Motor neuron (in vitro differentiated cells): ENCODE measurements around the gene HPSE. TPM values are rescaled to one million over a fixed set of nuclear protein-coding genes. Genes with fewer than 3 reads are reported as not detected.
A peak's percentile ranks its signal among the peaks of the same experiment; 100 is the strongest.
"Not testable (repeated sequence)": the region's sequence is repeated elsewhere in the genome, so short reads cannot be mapped to it uniquely, and the experiment has no call there.

ENCODE experiments used
- ATAC-seq, 8 experiments: fragments of 200-7000 bp; cut with Tn5 transposase; replicated peaks in 6 of 8; 2 replicates each; pipeline ENCODE4 v1.8.0; 2021; ENCODE audit warnings: mild to moderate bottlenecking in 8 of 8, moderate library complexity in 8 of 8
- H3K27ac ChIP-seq, 2 donors: fragments of 250-450 bp; sonication (Bioruptor Pico); 2 replicates each; pipeline ENCODE4 v1.9.0; 2021; ENCODE audit warnings: antibody characterized with exemption in 2 of 2, mild to moderate bottlenecking in 2 of 2, moderate library complexity in 1 of 2
- H3K4me1 ChIP-seq, 2 donors: fragments of 250-450 bp; sonication (Bioruptor Pico); replicated peaks in 1 of 2; 2 replicates each; pipeline ENCODE4 v1.6.1; 2021; ENCODE audit warnings: antibody characterized with exemption in 2 of 2, mild to moderate bottlenecking in 2 of 2, moderate library complexity in 1 of 2
- H3K4me3 ChIP-seq, 5 donors: fragments of 250-450 bp; sonication (Bioruptor Pico); 2 replicates each; pipeline ENCODE4 v1.9.0; 2021; ENCODE audit warnings: antibody characterized with exemption in 5 of 5, mild to moderate bottlenecking in 5 of 5, moderate library complexity in 4 of 5
- WGBS, 10 experiments: fragments of 450-650 bp; shearing (Covaris generic); methylation state at CpG; one replicate each; pipeline ENCODE4 v1.0.0; 2022; 5-methylcytosine and 5-hydroxymethylcytosine counted together
- in situ Hi-C, 9 experiments: fragments of 400-800 bp; cut with MboI; loops; one replicate each; pipeline ENCODE4 v1.15.0; 2021; ENCODE audit warnings: low sequenced_read_pairs in 9 of 9, low pct_unique_long_range_greater_than_20kb in 2 of 9; ENCODE audit not compliant: unreplicated experiment in 9 of 9
- total RNA-seq, 8 experiments: library from RNA; unstranded; fragments of 300-600 nt; gene quantifications; 2 replicates each; pipeline versions ENCODE4 v1.2.3 to v1.2.4, GENCODE V29; 2022

Gene HPSE
- total RNA-seq, 8 experiments from 2014 or later: 0.14 to 8.6 (median 0.86) TPM

DNA sequence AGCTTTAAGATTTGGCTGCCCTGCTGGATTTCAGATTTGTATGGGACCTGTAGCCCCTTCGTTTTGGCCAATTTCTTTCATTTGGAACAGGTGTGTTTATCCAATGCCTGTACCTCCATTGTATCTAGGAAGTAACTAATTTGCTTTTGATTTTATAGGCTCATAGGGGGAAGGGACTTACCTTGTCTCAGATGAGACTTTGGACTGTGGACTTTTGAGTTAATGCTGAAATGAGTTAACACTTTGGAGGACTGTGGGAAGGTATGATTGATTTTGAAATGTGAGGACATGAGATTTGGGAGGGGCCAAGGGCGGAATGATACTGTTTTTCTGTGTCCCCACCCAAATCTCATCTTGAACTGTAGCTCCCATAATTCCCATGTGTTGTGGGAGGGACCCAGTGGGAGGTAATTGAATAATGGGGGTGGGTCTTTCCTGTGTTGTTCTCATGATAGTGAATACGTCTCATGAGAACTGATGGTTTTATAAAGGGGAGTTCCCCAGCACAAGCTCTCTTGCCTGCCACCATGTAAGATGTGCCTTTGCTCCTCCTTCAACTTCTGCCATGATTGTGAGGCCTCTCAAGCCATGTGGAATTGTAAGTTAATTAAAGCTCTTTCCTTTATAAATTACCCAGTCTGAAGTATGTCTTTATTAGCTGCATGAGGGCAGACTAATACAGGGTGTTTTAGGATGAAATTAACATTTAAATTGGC, 44.4 kb downstream of the HPSE start:
- H3K4me3 ChIP-seq, ATAC-seq, H3K27ac ChIP-seq, H3K4me1 ChIP-seq, in situ Hi-C loops: not testable (repeated sequence)
- 0 to 89% (median 73%) methylated on average over 1 to 3 of the region's 3 CpGs; no CpG with 5 or more reads in 4 of the 10 experiments for WGBS, 10 experiments

DNA sequence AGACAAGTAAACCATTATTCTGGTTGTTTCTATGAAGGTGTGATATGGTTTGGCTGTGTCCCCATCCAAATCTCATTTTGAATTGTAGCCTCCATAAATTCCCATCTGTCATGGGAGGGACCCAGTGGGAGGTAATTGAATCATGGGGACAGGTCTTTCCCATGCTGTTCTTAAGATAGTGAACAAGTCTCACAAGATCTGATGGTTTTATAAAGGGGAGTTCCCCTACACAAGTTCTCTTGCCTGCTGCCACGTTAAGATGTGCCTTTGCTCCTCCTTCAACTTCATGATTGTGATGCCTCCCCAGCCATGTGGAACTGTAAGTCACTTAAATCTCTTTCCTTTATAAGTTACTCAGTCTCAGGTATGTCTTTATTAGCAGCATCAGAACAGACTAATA, 46.3 kb downstream of the HPSE start:
- in situ Hi-C loops, H3K27ac ChIP-seq, H3K4me3 ChIP-seq, ATAC-seq, H3K4me1 ChIP-seq: not testable (repeated sequence)
- WGBS, 10 experiments: 0 to 64% (median 43%) methylated on average over 1 of the region's 1 CpG; no CpG with 5 or more reads in 5 of the 10 experiments

DNA sequence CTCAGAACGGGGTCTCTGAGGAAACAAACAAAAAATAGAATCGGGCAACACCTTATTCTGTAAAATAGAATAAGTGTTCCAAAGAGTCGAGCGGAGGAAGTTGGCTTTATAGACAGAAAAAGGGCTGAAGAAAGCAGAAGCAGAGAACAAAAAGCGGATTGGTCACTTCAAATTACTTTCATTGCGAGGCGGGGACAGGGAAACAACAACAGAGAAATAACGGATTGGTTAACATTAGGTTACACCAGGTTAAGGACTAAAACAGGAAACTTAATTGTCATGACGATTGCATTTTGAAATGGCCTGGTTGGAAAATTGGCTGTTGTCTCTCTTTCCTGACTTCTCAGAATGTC, 49.6 kb downstream of the HPSE start:
- peak overlapping the region; percentile 52 to 96 (median 65) for H3K4me3 ChIP-seq
- peak in 3 of 8 experiments; percentile 0 to 14 (median 6) for ATAC-seq
- WGBS, 10 experiments: 1 to 42% (median 8%) methylated on average over 2 to 9 of the region's 9 CpGs; no CpG with 5 or more reads in 1 of the 10 experiments
- in situ Hi-C loops: no loop called here
- H3K4me1 ChIP-seq: peaks cover 6 to 12% of the 10 kb centered on the region in 2 donors
- peak overlapping the region; percentile 86 to 92 for H3K27ac ChIP-seq

DNA sequence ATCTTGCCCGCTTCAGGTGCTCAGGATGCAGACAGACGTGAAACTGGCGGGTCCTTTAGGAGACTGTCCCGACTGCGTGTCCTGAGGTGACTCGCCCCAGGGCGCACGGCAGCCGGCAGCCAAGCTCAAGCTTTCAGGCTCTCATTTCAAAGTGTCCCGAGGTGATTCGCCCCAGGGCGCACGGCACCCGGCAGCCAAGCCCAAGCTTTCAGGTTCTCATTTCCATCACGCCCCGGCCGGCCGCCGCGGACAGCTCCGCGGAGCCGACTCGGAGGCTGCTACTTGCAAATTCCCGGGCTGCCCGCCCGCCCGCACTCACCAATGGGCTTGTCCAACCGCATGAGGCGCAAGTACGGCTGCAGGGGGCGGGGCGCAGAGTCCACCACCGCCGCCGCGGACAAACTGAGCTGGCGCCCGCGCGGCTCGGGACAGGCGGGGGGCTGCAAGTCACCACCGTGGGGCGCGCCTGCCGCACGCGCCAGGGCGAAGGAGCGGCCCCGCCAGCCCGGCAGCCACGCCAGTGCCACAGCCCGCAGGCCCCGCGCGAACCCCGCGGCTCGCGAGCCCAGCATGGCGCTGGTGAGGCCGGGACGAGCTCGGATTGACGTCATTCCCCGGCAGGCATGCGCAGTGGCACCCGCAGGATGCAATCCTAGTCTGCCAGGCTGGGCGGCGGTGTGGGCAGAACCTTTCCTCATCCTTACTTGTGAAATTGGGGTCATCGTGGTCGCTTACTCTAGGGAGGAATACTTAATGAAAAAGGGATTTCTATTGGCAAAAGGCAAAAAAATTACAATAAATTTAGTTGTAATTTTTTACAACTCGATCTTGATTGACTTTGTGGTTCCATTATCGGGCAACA, 50.2 kb downstream of the HPSE start, which contains the start of gene COQ2:
COQ2 (minus strand) TSS at position 606 of the 862 bp plus-strand sequence; CDS start at position 572, 34 bp downstream.
- H3K4me1 ChIP-seq: peaks cover 6 to 12% of the 10 kb centered on the region in 2 donors
- peak; percentile 88 to 96 (median 94) for ATAC-seq
- H3K27ac ChIP-seq: peak within 1 kb of the TSS; percentile 86 to 92
- 0 to 10% (median 0%) methylated on average over 2 to 19 of the region's 76 CpGs; no CpG with 5 or more reads in 3 of the 10 experiments for WGBS, 10 experiments
- in situ Hi-C loops: no loop called here
- H3K4me3 ChIP-seq: peak within 1 kb of the TSS; percentile 52 to 96 (median 65)

DNA sequence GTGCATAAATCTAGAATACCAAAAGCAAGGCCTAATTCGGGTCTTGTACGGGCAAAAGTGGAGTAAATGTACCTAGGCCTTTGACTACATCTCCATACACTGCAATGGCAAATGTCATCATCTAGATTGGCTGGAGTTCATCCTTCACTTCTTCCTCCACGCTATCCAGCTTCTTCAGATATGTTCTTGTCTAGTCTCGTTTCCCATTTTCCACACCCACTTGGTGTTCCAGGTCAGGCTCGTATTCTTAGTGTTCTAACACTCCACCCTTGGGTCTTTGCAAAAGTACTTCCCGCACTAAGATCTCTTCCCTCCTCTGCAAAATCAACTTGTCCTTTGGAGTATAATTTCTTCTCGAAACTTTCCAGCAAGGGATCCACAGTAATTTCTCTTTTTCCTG, 51.5 kb downstream of the HPSE start:
- Histone ChIP-seq H3K4me1 (peaks cover 6 to 12% of the 10 kb centered on the region in 2 donors), H3K4me3 (no peak overlapping the region), H3K27ac (no peak overlapping the region)
- in situ Hi-C loops: no loop called here
- no peak for ATAC-seq
- 73 to 97% (median 93%) methylated on average over 3 to 7 of the region's 7 CpGs; no CpG with 5 or more reads in 1 of the 10 experiments for WGBS, 10 experiments

DNA sequence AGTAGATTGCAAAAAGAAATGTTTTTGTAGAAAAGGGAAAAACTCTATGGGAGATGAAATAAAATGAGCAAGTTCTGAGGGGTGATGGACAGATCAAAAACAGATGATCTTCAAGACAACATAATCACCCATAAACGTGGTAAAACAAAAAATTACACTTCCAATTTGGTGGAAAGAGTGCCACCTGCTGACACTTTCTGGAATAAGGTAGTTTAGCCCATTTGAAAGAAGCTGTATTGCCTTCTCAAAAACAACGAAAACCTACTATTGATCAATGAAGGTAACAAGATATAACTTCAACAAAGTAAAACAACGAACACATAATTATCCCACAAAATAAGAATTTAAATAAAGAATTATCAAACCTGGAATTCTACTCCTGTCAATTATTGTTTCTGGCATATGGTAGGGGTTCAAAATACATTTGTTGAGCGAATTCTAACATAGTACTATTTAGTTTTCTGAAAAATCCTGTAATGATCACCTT, 52.6 kb downstream of the HPSE start:
- WGBS, 10 experiments: 0 to 43% (median 29%) methylated on average over 2 to 4 of the region's 4 CpGs
- ATAC-seq: no peak
- in situ Hi-C loops: no loop called here
- Histone ChIP-seq H3K4me1 (peaks cover 6 to 12% of the 10 kb centered on the region in 2 donors), H3K4me3 (no peak overlapping the region), H3K27ac (no peak overlapping the region)

DNA sequence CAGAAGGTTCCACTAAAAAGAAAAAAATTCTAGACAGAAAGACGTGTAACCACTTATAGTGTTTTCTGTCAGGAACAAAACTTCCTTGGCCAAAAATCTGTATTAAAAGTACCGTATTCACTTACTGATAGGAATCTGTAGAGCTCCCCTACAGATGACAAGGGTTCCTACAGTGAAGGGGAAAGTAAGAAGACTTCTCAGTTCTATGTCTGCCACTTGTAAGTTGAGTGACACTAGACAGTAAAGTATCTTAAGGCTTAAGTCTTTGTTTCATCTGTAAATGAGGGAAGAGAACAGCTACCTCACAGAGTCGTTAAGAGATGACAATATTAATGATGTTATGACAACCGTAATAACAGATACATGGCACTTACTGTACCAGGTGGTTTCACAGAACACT, 53.3 kb downstream of the HPSE start:
- 39 to 100% (median 73%) methylated on average over 1 to 4 of the region's 4 CpGs; no CpG with 5 or more reads in 1 of the 10 experiments for WGBS, 10 experiments
- ATAC-seq: no peak
- Histone ChIP-seq H3K27ac (no peak overlapping the region), H3K4me1 (peaks cover 6 to 12% of the 10 kb centered on the region in 2 donors), H3K4me3 (no peak overlapping the region)
- in situ Hi-C loops: no loop called here

DNA sequence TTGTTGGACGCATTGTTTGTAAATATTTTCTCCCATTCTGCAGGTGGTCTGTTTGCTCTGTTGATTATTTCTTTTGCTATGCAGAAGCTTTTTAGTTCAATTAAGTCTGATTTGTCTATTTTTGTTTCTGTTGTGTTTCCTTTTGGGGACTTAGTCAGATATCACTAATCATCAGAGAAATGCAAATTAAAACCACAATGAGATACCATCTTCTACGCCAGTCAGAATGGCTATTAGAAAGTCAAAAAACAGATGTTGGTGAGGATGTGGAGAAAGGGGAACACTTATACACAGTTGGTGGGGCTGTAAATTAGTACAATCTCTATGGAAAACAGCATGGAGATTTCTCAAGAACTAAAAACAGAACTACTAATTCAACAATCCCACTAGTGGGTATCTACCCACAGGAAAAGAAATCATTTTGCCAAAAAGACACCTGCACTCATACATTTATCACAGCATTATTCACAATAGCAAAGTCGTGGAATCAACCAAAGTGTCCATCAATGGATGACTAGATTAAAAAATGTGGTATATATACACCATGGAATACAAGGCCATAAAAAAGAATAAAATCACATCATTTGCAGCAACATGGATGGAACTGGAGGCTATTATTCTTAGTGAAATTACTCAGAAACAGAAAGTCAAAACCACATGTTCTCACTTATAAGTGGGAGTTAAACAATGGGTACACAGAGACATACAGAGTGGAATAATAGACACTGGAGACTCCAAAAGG, 58.2 kb downstream of the HPSE start:
- H3K4me1 ChIP-seq: no peaks in the 10 kb centered on the region
- H3K4me3 ChIP-seq: no peak overlapping the region
- in situ Hi-C loops: no loop called here
- no peak overlapping the region for H3K27ac ChIP-seq
- ATAC-seq: no peak
- 55 to 100% (median 91%) methylated on average over 1 to 3 of the region's 3 CpGs; no CpG with 5 or more reads in 2 of the 10 experiments for WGBS, 10 experiments

DNA sequence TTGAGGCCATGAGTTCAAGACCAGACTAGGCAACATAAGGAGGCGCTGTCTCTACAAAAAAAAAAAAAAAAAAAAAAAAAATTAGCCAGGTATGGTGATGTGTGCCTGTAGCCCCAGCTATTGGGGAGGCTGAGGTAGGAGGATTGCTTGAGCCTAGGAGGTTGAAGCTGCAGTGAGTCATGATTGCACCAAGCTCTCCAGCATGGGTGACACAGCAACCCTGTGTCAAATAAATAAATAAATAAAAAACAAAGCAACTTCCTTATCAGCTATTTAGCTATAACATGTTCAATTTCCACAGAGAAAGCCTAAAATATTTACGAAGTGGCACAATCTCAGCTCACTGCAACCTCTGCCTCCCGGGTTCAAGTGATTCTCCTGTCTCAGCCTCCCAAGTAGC, 60.7 kb downstream of the HPSE start:
- not testable (repeated sequence) for ATAC-seq
- in situ Hi-C loops: loop anchor here in 5 of 9 experiments (25.0 kb wide), 3 partner anchors 187 to 812 kb away; partner anchors contain the start of gene SEC31A (in 1 of the 5)

DNA sequence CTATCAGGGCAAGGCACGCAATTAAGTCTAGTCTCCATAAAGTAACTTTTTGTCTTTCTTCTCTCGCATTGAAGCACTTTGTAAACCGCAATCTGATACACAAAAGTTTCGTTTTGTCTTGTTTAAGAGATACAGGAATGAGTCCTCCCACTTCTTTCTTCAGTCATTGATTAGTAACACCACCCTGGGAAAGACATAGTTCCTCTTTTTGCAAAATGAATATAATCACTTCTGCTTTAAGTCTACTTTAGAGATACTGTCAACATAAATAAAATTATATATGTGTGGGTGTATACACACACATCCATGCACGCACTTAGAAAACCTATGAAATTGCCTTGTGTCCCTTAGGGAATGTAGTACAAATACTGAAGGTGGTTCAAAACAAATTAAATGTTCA, 61.7 kb downstream of the HPSE start:
- H3K4me1 ChIP-seq: no peaks in the 10 kb centered on the region
- in situ Hi-C loops: loop anchor here in 5 of 9 experiments (25.0 kb wide), 3 partner anchors 186 to 811 kb away; partner anchors contain the start of gene SEC31A (in 1 of the 5)
- H3K4me3 ChIP-seq: no peak overlapping the region
- H3K27ac ChIP-seq: no peak overlapping the region
- no peak for ATAC-seq
- WGBS, 10 experiments: 91 to 100% (median 97%) methylated on average over 1 to 5 of the region's 5 CpGs

More for the DNA sequence above, 60.7 kb downstream of the HPSE start:
- H3K4me3 ChIP-seq, H3K4me1 ChIP-seq, H3K27ac ChIP-seq: not testable (repeated sequence)
- WGBS, 10 experiments: 100% methylated on average over 1 to 3 of the region's 3 CpGs; no CpG with 5 or more reads in 1 of the 10 experiments

DNA sequence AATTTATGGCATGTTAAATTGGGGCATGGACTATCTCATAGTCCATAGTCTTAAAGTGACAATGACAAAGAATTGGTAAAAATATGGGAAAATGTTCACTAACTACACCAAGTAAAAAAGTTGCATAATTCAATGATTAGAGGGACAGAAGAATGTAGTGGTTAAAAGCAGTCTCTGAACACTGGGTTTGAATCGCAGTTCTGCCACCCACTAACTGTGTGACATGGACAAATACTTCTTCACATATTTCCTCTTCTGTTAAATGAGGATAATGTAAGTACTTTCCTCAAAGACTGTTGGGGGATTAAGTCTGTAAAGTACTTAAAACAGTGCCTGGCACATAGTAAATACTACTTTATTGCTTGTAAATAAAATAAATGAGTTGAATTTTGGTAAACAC, 65.4 kb downstream of the HPSE start:
- in situ Hi-C loops: loop anchor here in 5 of 9 experiments (25.0 kb wide), 3 partner anchors 182 to 807 kb away; partner anchors contain the start of gene SEC31A (in 1 of the 5)
- no peak overlapping the region for H3K27ac ChIP-seq
- H3K4me3 ChIP-seq: no peak overlapping the region
- 60 to 100% (median 100%) methylated on average over 1 of the region's 1 CpG; no CpG with 5 or more reads in 2 of the 10 experiments for WGBS, 10 experiments
- ATAC-seq: no peak
- no peaks in the 10 kb centered on the region for H3K4me1 ChIP-seq

DNA sequence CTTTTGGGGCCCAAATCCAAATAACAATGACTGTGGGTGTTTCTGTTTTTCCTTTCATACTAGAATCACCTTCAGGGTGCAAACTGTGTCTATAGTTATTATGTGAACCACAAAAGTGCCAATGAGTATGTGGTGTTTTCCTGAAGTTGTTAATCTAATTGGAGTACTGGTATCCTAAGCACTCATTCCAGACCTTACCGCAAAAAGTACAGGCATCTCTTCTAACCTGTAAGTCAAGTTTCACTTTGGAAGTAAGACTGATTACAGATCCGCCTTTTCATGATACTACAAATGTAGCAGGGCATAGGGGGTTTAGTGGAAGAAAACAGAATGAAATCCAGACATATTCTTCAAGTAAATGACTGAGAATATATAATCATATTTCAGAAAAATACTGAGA, 66.2 kb downstream of the HPSE start:
- H3K4me1 ChIP-seq: no peaks in the 10 kb centered on the region
- in situ Hi-C loops: loop anchor here in 5 of 9 experiments (25.0 kb wide), 3 partner anchors 181 to 806 kb away; partner anchors contain the start of gene SEC31A (in 1 of the 5)
- 0 to 100% (median 56%) methylated on average over 1 to 2 of the region's 2 CpGs; no CpG with 5 or more reads in 1 of the 10 experiments for WGBS, 10 experiments
- no peak overlapping the region for H3K27ac ChIP-seq
- H3K4me3 ChIP-seq: no peak overlapping the region
- no peak for ATAC-seq
